Loucy (cell line): ENCODE data around the gene CBLC.

Source experiments
- H2AFZ ChIP-seq: fragments of 200-600 bp; sonication (generic); 2 replicates; pipeline ENCODE4 v1.6.0; 2016; ENCODE audit warnings: antibody characterized with exemption, mild to moderate bottlenecking, low read length, moderate library complexity
- H3F3A ChIP-seq: fragments of 200-600 bp; 2 replicates; pipeline ENCODE4 v1.6.0; 2016; ENCODE audit warnings: antibody characterized with exemption, low read depth, mild to moderate bottlenecking
- H3K27me3 ChIP-seq: fragments of 200-600 bp; sonication (generic); 2 replicates; pipeline ENCODE4 v1.6.1; 2014; ENCODE audit warnings: low read length, mild to moderate bottlenecking; ENCODE audit not compliant: insufficient read depth, poor library complexity, severe bottlenecking
- H3K36me3 ChIP-seq: fragments of 200-600 bp; sonication (generic); 2 replicates; pipeline ENCODE4 v1.6.1; 2016; ENCODE audit warnings: low read length; ENCODE audit not compliant: insufficient read depth
- H3K4me1 ChIP-seq: fragments of 200-600 bp; sonication (generic); 2 replicates; pipeline ENCODE4 v1.5.1; 2014; ENCODE audit warnings: low read length, mild to moderate bottlenecking; ENCODE audit not compliant: insufficient read depth, poor library complexity, severe bottlenecking
- H3K4me2 ChIP-seq: fragments of 200-600 bp; sonication (generic); 2 replicates; pipeline ENCODE4 v1.6.0; 2014; ENCODE audit warnings: antibody characterized with exemption, low read length, low read depth, mild to moderate bottlenecking; ENCODE audit not compliant: poor library complexity, severe bottlenecking
- H3K4me3 ChIP-seq: fragments of 200-600 bp; sonication (generic); 2 replicates; pipeline ENCODE4 v1.5.1; 2014; ENCODE audit warnings: low read length, mild to moderate bottlenecking, mixed read lengths; ENCODE audit not compliant: poor library complexity, severe bottlenecking
- H3K79me2 ChIP-seq: fragments of 200-600 bp; sonication (generic); 2 replicates; pipeline ENCODE4 v1.6.1; 2014; ENCODE audit warnings: low read length; ENCODE audit not compliant: insufficient read depth
- H3K9ac ChIP-seq: fragments of 200-600 bp; sonication (generic); 2 replicates; pipeline ENCODE4 v1.6.0; 2014; ENCODE audit warnings: mild to moderate bottlenecking, low read depth, low read length, moderate library complexity; ENCODE audit not compliant: poor library complexity, severe bottlenecking
- H3K9me2 ChIP-seq: fragments of 200-600 bp; sonication (generic); replicated peaks from 2 replicates; pipeline ENCODE4 v1.6.1; 2016; ENCODE audit warnings: low read depth, low read length, mixed read lengths
- H3K9me3 ChIP-seq: fragments of 200-600 bp; sonication (generic); 2 replicates; pipeline ENCODE4 v1.6.1; 2014; ENCODE audit warnings: mild to moderate bottlenecking, antibody characterized with exemption, low read length, low read depth; ENCODE audit not compliant: insufficient read depth
- H4K20me1 ChIP-seq: fragments of 200-600 bp; sonication (generic); 2 replicates; pipeline ENCODE4 v1.6.0; 2014; ENCODE audit warnings: antibody characterized with exemption, low read length, mild to moderate bottlenecking; ENCODE audit not compliant: insufficient read depth, poor library complexity, severe bottlenecking
- EZH2phosphoT487 ChIP-seq: fragments of 200-600 bp; IDR thresholded peaks from 2 replicates; pipeline ENCODE4 v1.6.1; 2018; ENCODE audit warnings: antibody characterized with exemption, mild to moderate bottlenecking, moderate library complexity, borderline replicate concordance
- TF ChIP-seq, protein P1 (sequence below): fragments of 200-600 bp; sonication (generic); conservative IDR thresholded peaks from 2 replicates; pipeline ENCODE4 v1.5.1; 2014; ENCODE audit warnings: mild to moderate bottlenecking, antibody characterized with exemption, low read length

CBLC gene

DNA sequence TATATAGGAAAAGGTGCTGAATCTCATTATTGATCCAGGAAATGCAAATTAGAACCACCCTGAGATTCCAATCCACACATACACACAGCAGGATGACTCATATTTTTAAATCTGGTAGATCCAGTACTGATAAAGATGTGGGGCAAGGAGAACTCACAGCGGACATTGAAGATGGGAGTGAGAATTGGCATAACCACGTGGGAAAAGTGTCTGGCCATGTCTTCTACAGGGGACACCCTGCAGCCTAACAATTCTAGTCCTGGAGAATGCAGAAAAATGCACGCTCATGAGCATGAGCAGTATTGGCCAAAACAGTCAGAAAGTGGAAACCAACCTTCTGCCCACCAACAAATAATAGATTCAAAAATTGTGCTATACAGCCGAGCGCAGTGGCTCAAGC is 42.7 kb upstream of the CBLC start:
- Histone ChIP-seq H3K4me1 (no peaks in the 10 kb centered on the region), H3K4me3 (no peak overlapping the region), H3K9ac (no peak overlapping the region), H3K36me3 (no peaks in the 10 kb centered on the region), H3K27me3 (no peaks in the 10 kb centered on the region), H3K4me2 (no peak overlapping the region), H4K20me1 (no peaks in the 10 kb centered on the region), H3K79me2 (no peaks in the 10 kb centered on the region), H2AFZ (no peak overlapping the region), H3K9me2 (no peaks in the 10 kb centered on the region), H3F3A (no peaks in the 10 kb centered on the region), H3K9me3 (no peaks in the 10 kb centered on the region)
- TF ChIP-seq, protein P1, sequence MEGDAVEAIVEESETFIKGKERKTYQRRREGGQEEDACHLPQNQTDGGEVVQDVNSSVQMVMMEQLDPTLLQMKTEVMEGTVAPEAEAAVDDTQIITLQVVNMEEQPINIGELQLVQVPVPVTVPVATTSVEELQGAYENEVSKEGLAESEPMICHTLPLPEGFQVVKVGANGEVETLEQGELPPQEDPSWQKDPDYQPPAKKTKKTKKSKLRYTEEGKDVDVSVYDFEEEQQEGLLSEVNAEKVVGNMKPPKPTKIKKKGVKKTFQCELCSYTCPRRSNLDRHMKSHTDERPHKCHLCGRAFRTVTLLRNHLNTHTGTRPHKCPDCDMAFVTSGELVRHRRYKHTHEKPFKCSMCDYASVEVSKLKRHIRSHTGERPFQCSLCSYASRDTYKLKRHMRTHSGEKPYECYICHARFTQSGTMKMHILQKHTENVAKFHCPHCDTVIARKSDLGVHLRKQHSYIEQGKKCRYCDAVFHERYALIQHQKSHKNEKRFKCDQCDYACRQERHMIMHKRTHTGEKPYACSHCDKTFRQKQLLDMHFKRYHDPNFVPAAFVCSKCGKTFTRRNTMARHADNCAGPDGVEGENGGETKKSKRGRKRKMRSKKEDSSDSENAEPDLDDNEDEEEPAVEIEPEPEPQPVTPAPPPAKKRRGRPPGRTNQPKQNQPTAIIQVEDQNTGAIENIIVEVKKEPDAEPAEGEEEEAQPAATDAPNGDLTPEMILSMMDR: no peak
- TF ChIP-seq EZH2phosphoT487: no peak

DNA sequence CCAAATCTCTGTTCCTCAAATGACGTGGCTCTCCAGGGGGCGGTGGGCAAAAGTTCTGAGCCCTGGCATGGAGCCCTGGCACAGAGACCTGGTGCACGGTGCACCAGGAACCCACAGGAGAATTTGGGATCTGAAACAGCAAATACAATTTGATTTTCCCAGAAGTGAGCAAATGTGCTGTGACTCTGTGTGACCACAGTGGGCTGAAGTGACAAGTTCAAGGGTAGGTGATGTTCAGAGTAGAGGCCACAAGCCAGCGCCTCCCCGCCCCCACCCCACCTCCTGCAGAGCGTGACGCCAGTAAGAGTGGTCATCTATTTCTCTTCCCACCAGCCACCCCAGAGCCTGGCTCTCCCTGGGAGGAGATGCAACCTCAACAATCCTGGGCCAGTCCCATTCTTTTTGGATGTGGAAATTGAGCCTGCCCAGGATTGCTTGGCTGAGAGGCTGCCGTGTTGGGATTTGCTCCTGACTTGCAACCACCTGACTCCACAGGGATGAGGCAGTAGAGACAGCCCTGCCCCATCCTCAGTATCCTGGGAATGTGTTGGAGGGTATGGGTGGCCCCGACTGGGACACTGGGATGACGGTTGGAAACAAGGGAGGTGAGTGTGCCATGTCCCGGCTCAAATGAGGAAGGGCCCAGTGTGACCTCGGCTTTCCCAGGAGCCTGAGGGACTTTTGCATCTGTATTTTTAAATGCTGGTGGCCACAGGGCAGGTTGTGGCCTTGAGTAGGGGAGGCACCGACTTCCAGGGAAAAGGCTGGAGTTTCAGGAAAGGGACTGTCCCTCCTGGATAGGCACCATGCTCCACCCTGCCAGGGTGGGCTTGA is 40.2 kb upstream of the CBLC start:
- peaks cover 4% of the 10 kb centered on the region for H3K4me1 ChIP-seq
- H3F3A ChIP-seq: no peaks in the 10 kb centered on the region
- no peak for TF ChIP-seq EZH2phosphoT487
- TF ChIP-seq, protein P1: no peak
- no peaks in the 10 kb centered on the region for H3K9me2 ChIP-seq
- no peaks in the 10 kb centered on the region for H3K9me3 ChIP-seq
- H3K27me3 ChIP-seq: no peaks in the 10 kb centered on the region
- no peak overlapping the region for H2AFZ ChIP-seq
- no peak overlapping the region for H3K4me3 ChIP-seq
- H3K36me3 ChIP-seq: no peaks in the 10 kb centered on the region
- no peak overlapping the region for H3K4me2 ChIP-seq
- no peaks in the 10 kb centered on the region for H3K79me2 ChIP-seq
- H3K9ac ChIP-seq: no peak overlapping the region
- H4K20me1 ChIP-seq: no peaks in the 10 kb centered on the region

DNA sequence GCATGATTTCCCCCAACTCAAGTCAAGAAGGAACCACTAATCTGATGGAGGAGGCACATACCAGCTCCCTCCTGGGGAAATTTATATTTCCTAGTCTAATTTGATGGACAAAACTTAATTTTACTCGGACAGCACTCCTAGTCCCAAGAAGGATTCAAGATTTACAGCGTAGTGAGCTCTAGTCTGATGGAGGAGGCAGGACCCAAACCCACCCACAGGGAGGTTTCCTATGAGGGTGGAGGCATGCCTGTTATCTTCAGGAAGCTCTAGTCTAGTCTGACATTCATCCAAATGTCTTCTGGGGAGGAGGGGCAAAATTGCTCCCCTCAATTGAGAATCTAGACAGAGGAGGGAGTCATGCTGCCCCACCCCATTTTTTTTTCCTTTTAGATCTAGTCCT is 39.6 kb upstream of the CBLC start:
- Histone ChIP-seq H3K4me1 (peaks cover 4% of the 10 kb centered on the region), H3K4me2 (no peak overlapping the region)

More for the DNA sequence above, 39.6 kb upstream of the CBLC start:
- Histone ChIP-seq H3K27me3 (no peaks in the 10 kb centered on the region), H3K36me3 (no peaks in the 10 kb centered on the region), H3K79me2 (no peaks in the 10 kb centered on the region), H4K20me1 (no peaks in the 10 kb centered on the region), H3K9ac (no peak overlapping the region), H3K9me2 (no peaks in the 10 kb centered on the region), H3K4me3 (no peak overlapping the region), H2AFZ (no peak overlapping the region), H3K9me3 (no peaks in the 10 kb centered on the region), H3F3A (no peaks in the 10 kb centered on the region)
- no peak for TF ChIP-seq EZH2phosphoT487
- TF ChIP-seq, protein P1: no peak
